HEK293 (cell line): ENCODE measurements around the gene TPD52L1.

Experiments used
- ZNF670 ChIP-seq: fragments of 450-650 bp; formaldehyde crosslinking; IDR thresholded peaks from 2 replicates; pipeline ENCODE4 v1.5.1; 2016; ENCODE audit warnings: missing biosample characterization, missing genetic modification characterization, low read depth
- TF ChIP-seq, protein P1 (sequence below): fragments of 450-650 bp; formaldehyde crosslinking; IDR thresholded peaks from 2 replicates; pipeline ENCODE4 v1.5.1; 2016; ENCODE audit warnings: missing biosample characterization, missing genetic modification characterization
- TF ChIP-seq, protein P2 (sequence below): fragments of 450-650 bp; formaldehyde crosslinking; IDR thresholded peaks from 2 replicates; pipeline ENCODE4 v1.5.1; 2016; ENCODE audit warnings: missing biosample characterization, missing genetic modification characterization

DNA sequence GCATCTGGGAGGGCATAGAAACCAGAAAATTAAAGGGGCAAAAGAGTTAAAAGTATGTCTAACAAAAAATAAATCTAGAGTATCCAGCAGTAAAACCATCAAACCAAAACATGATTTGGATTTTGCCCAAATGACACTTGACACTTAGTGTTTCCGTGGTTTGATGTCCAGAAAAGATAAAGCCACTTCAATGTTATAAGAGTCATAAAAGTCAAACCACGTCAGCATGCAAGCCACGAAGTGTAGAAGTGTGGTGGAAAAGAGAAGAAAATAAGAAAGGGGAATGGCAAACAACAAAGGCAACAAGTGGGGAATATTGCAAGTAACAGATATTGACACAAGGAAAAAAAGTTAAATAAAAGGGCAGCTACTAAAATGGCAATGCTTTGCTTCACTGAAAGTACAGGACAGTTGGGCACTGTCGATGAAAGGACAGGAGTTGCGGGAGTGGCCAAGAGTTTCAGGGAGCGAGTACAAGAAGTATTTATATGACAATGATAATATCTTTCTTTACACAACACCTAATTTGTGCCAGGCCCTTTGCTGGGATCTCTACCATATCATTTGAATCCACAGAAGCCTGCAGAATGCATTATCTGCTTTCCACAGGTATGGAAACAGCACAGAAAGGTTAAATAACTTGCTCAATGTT, 154.5 kb downstream of the TPD52L1 start:
- no peak for TF ChIP-seq ZNF670
- TF ChIP-seq, protein P1, sequence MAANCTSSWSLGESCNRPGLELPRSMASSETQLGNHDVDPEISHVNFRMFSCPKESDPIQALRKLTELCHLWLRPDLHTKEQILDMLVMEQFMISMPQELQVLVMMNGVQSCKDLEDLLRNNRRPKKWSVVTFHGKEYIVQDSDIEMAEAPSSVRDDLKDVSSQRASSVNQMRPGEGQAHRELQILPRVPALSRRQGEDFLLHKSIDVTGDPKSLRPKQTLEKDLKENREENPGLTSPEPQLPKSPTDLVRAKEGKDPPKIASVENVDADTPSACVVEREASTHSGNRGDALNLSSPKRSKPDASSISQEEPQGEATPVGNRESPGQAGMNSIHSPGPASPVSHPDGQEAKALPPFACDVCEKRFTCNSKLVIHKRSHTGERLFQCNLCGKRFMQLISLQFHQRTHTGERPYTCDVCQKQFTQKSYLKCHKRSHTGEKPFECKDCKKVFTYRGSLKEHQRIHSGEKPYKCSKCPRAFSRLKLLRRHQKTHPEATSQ (tag by site-specific recombination): no peak
- TF ChIP-seq, protein P2, sequence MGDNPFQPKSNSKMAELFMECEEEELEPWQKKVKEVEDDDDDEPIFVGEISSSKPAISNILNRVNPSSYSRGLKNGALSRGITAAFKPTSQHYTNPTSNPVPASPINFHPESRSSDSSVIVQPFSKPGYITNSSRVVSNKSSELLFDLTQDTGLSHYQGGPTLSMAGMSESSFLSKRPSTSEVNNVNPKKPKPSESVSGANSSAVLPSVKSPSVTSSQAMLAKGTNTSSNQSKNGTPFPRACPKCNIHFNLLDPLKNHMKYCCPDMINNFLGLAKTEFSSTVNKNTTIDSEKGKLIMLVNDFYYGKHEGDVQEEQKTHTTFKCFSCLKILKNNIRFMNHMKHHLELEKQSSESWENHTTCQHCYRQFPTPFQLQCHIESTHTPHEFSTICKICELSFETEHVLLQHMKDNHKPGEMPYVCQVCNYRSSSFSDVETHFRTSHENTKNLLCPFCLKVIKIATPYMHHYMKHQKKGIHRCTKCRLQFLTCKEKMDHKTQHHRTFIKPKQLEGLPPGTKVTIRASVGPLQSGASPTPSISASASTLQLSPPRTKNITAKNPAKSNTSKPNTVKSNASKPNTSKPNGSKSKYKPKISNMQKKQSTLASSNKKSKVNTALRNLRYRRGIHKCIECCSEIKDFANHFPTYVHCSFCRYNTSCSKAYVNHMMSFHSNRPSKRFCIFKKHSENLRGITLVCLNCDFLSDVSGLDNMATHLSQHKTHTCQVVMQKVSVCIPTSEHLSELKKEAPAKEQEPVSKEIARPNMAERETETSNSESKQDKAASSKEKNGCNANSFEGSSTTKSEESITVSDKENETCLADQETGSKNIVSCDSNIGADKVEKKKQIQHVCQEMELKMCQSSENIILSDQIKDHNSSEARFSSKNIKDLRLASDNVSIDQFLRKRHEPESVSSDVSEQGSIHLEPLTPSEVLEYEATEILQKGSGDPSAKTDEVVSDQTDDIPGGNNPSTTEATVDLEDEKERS (tag by site-specific recombination): no peak
